Stimulated activated naive B cell treated with anti-CD40 and anti-IgM and Interleukin-4, amounts not matched to agents 10 μg/mL and 1 μg/mL and 100 μg/mL, for 72 hours (primary cell): ENCODE data around the gene STK40.

Experiments used
- ATAC-seq, 2 donors: fragments of 150-1000 bp; cut with Tn5 transposase; replicated peaks; 2 replicates each; pipeline ENCODE4 v1.10.0; 2021; ENCODE audit warnings: moderate library complexity in 1 of 2
- DNase-seq: peaks from one replicate; pipeline ENCODE4 v3.0.0; 2021
- H3K27ac Mint-ChIP-seq: one replicate; pipeline ENCODE4 v1.8.0; 2022; ENCODE audit warnings: mild to moderate bottlenecking, mixed read lengths
- H3K27me3 Mint-ChIP-seq, 2 donors: one replicate each; pipeline ENCODE4 v1.8.0; 2022; ENCODE audit warnings: mixed read lengths in 2 of 2
- H3K36me3 Mint-ChIP-seq, 2 donors: one replicate each; pipeline ENCODE4 v1.8.0; 2022; ENCODE audit warnings: mixed read lengths in 2 of 2, mild to moderate bottlenecking in 1 of 2
- H3K4me1 Mint-ChIP-seq, 2 donors: one replicate each; pipeline ENCODE4 v1.8.0; 2022; ENCODE audit warnings: mixed read lengths in 2 of 2, mild to moderate bottlenecking in 1 of 2
- H3K4me3 Mint-ChIP-seq, 2 donors: one replicate each; pipeline ENCODE4 v1.8.0; 2022; ENCODE audit warnings: mild to moderate bottlenecking in 2 of 2, mixed read lengths in 2 of 2, moderate library complexity in 1 of 2
- H3K9me3 Mint-ChIP-seq, 2 donors: one replicate each; pipeline ENCODE4 v1.8.0; 2022; ENCODE audit warnings: mixed read lengths in 2 of 2, mild to moderate bottlenecking in 1 of 2

Gene STK40

DNA sequence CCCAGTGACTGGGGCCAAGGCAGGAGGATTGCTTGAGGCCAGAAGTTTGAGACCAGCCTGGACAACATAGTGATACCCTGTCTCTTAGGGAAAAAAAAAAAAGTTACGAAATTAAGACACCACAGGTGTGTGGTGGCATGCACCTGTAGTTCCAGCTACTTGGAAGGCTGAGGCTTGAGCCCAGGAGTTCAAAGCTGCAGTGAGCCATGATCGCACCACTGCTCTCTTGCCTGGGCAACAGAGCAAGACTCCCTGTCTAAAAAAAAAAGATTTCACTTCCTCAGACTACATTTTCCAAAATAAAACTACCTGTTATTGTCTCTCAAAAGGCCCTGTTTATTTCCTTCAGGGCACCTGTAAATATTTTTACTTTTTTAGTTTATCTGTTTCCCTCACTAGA, 4.7 kb upstream of the STK40 start:
- DNase-seq, result no peak
- ATAC-seq, result no peak
- peaks cover 29 to 38% of the 10 kb centered on the region in 2 donors for H3K36me3 Mint-ChIP-seq
- peak overlapping the region; percentile 79 for H3K27ac Mint-ChIP-seq
- H3K4me1 Mint-ChIP-seq, result peaks cover 52 to 74% of the 10 kb centered on the region in 2 donors
- no peaks in the 10 kb centered on the region for H3K9me3 Mint-ChIP-seq
- peak overlapping the region; percentile 6 to 8 for H3K4me3 Mint-ChIP-seq
- no peaks in the 10 kb centered on the region for H3K27me3 Mint-ChIP-seq

DNA sequence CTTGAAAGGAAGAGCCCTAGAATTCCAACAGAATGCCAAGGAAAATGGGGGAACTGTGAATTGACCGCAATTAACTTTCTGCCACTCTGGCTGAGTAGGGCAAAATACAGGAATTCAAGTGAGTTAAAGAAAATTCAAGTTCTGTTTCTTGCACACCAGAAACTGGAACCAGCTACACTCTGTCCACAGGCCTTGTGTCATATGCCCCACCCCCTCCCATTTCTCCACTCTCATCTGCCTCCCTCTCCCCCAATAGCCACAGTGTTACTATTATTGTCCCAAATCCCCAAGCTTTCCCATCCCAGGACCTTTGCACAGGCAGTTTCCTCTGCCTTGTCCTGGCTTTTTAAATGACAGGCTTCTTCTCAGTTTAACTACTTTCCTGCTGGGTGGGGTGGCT, 4.3 kb upstream of the STK40 start:
- H3K27me3 Mint-ChIP-seq, result no peaks in the 10 kb centered on the region
- DNase-seq, result no peak
- H3K4me3 Mint-ChIP-seq, result peak overlapping the region; percentile 6 to 8
- no peaks in the 10 kb centered on the region for H3K9me3 Mint-ChIP-seq
- H3K27ac Mint-ChIP-seq, result peak overlapping the region; percentile 79
- H3K36me3 Mint-ChIP-seq, result peaks cover 29 to 38% of the 10 kb centered on the region in 2 donors
- peaks cover 52 to 72% of the 10 kb centered on the region in 2 donors for H3K4me1 Mint-ChIP-seq
- no peak for ATAC-seq

DNA sequence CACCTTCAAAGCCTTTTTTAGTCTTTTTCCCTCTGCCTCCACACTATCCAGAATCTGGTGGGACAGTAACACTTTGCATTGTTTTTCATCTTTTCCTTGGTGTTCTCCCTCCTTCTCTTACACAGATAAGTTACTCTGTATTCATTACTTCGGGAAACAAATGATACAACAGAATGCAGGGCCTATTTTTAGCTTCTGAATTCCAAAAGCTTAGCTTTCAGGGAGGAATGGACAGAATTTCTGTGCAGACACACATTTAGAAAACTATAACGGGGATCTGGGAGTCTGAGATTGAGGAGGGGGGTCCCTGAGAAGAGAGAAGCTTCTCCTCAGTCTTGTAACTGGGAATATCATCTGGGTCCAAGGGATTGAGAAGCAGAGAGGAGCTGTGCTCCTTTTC, 3.5 kb upstream of the STK40 start:
- DNase-seq (no peak), ATAC-seq (no peak)
- H3K27ac Mint-ChIP-seq, result peak overlapping the region; percentile 79
- H3K9me3 Mint-ChIP-seq, result no peaks in the 10 kb centered on the region
- H3K36me3 Mint-ChIP-seq, result peaks cover 24 to 36% of the 10 kb centered on the region in 2 donors
- peaks cover 56 to 73% of the 10 kb centered on the region in 2 donors for H3K4me1 Mint-ChIP-seq
- no peak overlapping the region for H3K4me3 Mint-ChIP-seq
- H3K27me3 Mint-ChIP-seq, result no peaks in the 10 kb centered on the region

DNA sequence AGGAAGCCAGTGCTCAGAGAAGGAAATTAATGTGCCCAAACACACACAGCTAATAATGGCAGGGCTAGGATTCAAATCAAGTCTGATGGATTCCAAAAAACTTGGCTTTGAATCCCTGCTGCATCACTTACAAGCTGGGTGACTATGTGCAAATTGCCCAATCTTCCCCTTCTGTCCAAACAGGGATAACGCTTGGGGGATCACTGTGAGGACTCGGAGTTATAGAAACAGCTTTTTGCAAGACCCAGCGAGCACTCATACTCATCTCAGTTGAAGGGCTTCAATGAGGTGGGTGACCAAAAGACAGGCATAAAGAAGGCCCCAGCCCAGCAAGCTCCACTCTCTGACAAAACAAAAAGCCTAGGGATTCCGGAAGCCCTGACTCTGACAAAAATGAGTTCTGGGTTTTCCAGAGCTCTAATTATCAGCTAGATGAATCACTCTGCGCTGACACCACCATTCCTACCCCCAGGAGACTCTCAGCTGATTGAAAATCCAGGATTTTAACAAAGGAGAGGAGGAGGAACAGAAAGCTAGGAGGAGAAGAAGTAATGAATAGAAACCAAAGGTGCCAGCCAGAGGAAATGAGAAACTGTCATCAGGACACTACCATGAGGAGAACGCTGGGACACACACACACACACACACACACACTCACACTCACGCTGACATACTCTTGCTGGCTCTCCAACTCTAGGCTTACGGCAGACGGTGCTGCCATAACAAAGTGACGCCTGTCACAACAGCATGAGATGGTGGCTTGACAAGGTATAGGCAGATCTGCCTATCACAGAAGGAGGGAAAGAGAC, 1.6 kb upstream of the STK40 start:
- DNase-seq, result no peak
- Mint-ChIP-seq H3K27ac (peak overlapping the region; percentile 99), H3K9me3 (no peaks in the 10 kb centered on the region), H3K36me3 (peaks cover 11 to 31% of the 10 kb centered on the region in 2 donors), H3K4me3 (peak overlapping the region; percentile 89 to 94), H3K4me1 (peaks cover 57 to 83% of the 10 kb centered on the region in 2 donors), H3K27me3 (no peaks in the 10 kb centered on the region)
- ATAC-seq, result no peak

DNA sequence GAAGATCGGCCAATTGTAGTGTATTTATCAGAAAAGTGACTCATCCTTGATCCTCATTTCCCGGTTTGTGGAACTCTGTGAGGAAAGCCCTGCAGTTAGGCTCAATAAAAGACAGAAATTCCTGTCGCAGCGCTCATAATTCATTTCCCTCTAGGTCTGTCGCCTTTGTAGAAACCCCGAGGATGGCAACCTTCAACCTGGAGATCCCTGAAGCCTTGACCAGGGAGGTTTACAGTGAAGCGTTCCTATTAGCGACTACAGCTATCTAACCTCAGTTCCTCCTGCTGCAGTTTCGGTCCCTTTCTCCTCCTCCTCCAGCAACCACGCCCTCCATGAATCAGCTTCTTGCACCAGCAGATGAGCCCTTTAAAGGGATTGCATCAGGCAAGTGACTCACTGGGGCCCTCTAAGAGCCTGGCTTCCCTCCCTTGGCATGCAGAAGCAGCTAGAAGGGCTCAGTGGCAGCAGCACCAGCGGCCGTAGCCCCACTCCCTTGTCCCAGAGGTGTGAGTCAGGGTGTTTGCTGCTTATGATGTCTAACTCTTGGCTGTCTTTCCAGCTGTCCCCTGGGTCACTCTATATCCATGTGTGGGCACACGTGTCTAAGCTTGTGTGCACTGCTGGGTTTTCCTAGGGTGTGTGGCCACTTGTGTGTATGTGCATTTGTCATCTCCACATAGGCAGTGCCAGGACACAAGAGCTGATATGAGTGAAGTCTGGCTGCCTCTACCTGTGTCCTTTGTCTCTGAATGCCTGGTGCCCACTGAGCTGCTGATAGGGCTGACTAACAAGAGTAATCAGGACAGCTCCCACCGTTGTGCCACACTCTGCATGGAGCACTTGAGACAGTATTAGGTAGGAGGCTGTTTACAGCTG, 779 bp upstream of the STK40 start:
- H3K9me3 Mint-ChIP-seq, result no peaks in the 10 kb centered on the region
- H3K27me3 Mint-ChIP-seq, result no peaks in the 10 kb centered on the region
- peak overlapping the region; percentile 99 for H3K27ac Mint-ChIP-seq
- H3K36me3 Mint-ChIP-seq, result peaks cover 12 to 31% of the 10 kb centered on the region in 2 donors
- peaks cover 56 to 83% of the 10 kb centered on the region in 2 donors for H3K4me1 Mint-ChIP-seq
- DNase-seq (peak; percentile 89), ATAC-seq (peak; percentile 76)
- peak overlapping the region; percentile 89 to 94 for H3K4me3 Mint-ChIP-seq

DNA sequence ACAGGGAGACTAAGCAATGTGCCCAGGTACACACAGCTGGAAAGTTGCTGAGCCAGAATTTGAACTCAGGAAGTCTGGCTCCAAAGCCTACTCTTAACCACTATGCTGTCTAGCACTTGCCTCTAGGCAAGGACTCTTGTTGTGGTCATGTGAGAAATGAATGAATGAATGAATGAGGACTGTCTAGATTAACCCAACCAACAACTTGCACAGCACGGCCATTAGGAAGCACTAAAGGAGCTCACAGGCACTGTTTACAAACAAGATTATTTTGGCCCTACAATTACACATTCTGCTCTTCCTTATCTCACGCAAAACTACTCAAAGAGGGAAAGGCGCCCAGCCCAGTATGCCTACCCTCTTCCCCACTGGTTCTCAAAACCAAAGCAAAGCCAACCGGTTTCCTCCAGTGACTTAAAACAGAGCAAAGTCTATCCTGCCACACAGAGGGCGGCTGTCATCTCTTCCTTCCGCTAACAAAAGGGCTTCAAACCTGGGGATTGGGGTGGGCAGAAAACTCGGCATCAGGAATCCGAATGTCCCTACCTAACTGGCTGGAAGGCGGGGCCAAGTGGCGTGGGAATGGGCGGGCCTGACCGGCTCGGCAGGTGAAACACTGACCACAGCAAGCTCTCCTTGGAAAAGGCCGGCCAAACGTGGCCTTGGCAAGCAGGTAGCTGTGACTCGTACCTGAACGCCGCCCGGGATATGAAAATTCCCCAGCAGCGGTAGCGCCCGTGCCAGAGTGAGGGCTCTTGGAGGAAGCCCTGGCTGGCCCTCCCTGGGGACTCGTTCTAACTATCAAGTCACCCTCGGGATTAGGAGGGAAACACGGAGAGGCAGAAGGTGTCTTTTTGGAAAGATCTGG, 948 bp downstream of the STK40 start:
- Mint-ChIP-seq H3K27ac (peak overlapping the region; percentile 95), H3K27me3 (no peaks in the 10 kb centered on the region), H3K4me3 (peak overlapping the region; percentile 89 to 94), H3K9me3 (no peaks in the 10 kb centered on the region), H3K36me3 (peaks cover 7 to 20% of the 10 kb centered on the region in 2 donors), H3K4me1 (peaks cover 55 to 83% of the 10 kb centered on the region in 2 donors)
- ATAC-seq, result no peak
- no peak for DNase-seq

DNA sequence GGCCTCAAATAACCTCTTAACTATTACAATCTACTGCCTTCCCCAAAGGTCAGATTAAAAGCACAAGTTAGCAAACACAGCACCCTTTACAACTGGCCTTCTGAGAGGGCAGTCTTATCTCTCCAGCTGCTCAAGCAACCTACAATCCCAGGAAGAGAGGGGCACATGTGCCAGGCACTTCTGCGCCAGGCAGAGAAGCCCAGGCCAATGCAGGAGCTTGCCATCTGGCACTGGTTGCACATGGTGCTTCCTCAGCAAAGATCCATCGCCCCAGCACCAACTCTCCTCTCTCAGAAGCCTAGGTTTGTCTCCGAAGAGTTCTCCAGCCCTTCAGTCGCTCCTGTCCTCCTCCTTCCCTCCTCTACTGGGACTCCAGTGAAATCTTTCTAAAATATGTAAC, 2.5 kb downstream of the STK40 start:
- Mint-ChIP-seq H3K27me3 (no peaks in the 10 kb centered on the region), H3K27ac (peak overlapping the region; percentile 63), H3K36me3 (peaks cover 3 to 21% of the 10 kb centered on the region in 2 donors), H3K9me3 (no peaks in the 10 kb centered on the region), H3K4me1 (peaks cover 53 to 87% of the 10 kb centered on the region in 2 donors), H3K4me3 (no peak overlapping the region)
- ATAC-seq (no peak), DNase-seq (no peak)

DNA sequence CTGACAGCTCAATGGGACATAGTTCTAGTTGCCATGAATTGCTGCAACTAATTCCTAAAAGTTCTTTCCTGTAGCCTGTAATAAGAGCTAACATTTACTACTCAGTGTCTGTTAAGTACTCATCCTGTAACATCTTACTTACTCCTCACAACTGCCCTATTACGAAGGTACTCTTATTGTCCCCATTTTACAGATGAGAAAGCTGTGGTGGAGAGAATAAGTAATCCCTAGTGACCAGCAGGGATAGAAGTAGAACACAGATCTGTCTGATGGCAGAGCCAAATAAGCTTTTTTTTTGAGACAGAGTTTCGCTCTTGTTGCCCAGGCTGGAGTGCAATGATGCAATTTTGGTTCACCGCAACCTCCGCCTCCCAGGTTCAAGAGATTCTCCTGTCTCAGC, 3.1 kb downstream of the STK40 start:
- H3K4me1 Mint-ChIP-seq, result peaks cover 52 to 88% of the 10 kb centered on the region in 2 donors
- H3K4me3 Mint-ChIP-seq, result no peak overlapping the region
- peaks cover 3 to 21% of the 10 kb centered on the region in 2 donors for H3K36me3 Mint-ChIP-seq
- no peaks in the 10 kb centered on the region for H3K27me3 Mint-ChIP-seq
- DNase-seq, result no peak
- peak overlapping the region; percentile 42 for H3K27ac Mint-ChIP-seq
- H3K9me3 Mint-ChIP-seq, result no peaks in the 10 kb centered on the region
- no peak for ATAC-seq

DNA sequence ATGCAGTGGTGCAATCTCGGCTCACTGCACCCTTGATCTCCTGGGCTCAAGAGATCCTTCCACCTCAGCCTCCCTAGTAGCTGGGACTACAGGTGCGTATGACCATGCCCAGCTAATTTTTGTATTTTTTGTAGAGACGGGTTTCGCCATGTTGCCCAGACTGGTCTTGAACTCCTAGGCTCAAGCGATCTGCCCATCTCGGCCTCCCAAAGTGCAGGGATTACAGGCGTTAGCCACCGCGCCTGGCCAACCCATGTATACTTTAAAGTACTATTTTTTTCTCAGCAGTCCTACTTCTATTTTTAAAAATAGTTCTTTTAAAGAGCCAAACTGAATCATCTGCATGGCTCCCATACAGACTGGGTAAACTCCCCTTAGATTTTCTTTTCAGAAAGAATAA, 3.5 kb downstream of the STK40 start:
- Mint-ChIP-seq H3K4me1 (peaks cover 50 to 87% of the 10 kb centered on the region in 2 donors), H3K27ac (peak overlapping the region; percentile 63), H3K4me3 (no peak overlapping the region), H3K9me3 (no peaks in the 10 kb centered on the region), H3K27me3 (no peaks in the 10 kb centered on the region), H3K36me3 (peaks cover 3 to 21% of the 10 kb centered on the region in 2 donors)
- no peak for DNase-seq
- no peak for ATAC-seq

DNA sequence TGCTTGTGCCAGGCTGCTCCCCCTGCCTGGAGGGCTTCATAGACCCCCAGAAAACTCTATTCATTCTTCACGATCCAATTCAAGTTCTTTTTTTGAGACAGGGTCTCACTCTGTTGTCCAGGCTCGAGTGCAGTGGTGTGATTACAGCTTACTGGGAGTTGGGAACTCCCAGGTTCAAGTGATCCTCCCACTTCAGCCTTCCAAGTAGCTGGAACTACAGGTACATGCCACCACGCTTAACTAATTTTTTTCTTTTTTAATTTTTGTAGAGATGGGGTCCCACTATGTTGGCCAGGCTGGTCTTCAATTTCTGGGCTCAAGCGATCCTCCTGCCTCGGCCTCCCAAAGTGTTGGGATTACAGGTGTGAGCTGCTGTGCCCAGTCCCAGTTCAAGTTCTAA, 4.3 kb downstream of the STK40 start:
- Mint-ChIP-seq H3K4me1 (peaks cover 45 to 78% of the 10 kb centered on the region in 2 donors), H3K27me3 (no peaks in the 10 kb centered on the region), H3K4me3 (no peak overlapping the region), H3K9me3 (no peaks in the 10 kb centered on the region), H3K27ac (peak overlapping the region; percentile 63), H3K36me3 (peaks cover 3 to 21% of the 10 kb centered on the region in 2 donors)
- no peak for ATAC-seq
- no peak for DNase-seq

DNA sequence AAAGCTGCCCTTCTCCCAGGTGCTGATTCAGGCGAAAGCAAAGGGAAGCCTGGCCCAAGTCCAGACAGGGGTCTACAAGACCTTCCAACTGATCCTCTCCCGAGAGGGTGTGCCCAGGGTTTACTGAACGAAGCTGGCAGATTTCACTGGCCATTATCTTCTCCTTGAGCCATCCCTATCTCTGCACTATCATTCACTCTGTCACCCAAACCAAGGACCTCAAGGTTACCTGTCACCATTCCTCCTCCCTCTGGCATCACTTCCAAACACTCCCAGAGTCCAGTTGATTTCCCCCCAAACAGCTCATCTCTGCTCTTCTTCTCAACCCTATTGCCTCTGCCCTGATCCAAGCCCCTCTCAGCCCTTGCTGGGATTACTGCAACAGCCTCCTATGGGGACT, 4.9 kb downstream of the STK40 start:
- DNase-seq (no peak), ATAC-seq (no peak)
- Mint-ChIP-seq H3K27ac (peak overlapping the region; percentile 63), H3K4me3 (no peak overlapping the region), H3K4me1 (peaks cover 50 to 74% of the 10 kb centered on the region in 2 donors), H3K36me3 (peaks cover 7 to 25% of the 10 kb centered on the region in 2 donors), H3K27me3 (no peaks in the 10 kb centered on the region), H3K9me3 (no peaks in the 10 kb centered on the region)

DNA sequence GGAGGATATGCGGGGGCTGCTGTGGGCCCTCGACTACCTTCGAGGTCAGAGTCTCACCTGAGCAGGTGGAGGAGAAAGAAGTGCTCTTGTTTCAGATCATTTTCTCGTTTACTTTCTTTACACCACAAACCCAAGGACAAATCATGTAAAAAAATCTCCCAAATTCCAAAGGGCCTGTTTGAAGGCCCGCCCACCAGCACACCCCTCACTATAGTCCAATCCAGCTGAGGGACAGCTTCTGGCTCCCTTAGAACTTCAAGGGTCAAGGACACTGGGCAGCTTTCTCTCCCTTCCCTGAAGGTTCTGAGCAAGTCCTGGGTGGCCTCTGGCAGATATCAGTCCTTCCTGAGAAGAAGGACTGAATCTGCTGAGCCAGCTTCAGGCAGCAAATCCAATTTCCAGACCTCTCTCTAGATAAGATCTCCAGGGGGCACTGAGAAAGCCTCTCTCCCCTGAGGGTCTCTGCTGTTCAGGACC, 5.5 kb downstream of the STK40 start:
- Mint-ChIP-seq H3K4me1 (peaks cover 50 to 74% of the 10 kb centered on the region in 2 donors), H3K4me3 (no peak overlapping the region), H3K36me3 (peaks cover 7 to 25% of the 10 kb centered on the region in 2 donors), H3K27me3 (no peaks in the 10 kb centered on the region), H3K27ac (peak overlapping the region; percentile 63), H3K9me3 (no peaks in the 10 kb centered on the region)
- ATAC-seq (no peak), DNase-seq (no peak)

DNA sequence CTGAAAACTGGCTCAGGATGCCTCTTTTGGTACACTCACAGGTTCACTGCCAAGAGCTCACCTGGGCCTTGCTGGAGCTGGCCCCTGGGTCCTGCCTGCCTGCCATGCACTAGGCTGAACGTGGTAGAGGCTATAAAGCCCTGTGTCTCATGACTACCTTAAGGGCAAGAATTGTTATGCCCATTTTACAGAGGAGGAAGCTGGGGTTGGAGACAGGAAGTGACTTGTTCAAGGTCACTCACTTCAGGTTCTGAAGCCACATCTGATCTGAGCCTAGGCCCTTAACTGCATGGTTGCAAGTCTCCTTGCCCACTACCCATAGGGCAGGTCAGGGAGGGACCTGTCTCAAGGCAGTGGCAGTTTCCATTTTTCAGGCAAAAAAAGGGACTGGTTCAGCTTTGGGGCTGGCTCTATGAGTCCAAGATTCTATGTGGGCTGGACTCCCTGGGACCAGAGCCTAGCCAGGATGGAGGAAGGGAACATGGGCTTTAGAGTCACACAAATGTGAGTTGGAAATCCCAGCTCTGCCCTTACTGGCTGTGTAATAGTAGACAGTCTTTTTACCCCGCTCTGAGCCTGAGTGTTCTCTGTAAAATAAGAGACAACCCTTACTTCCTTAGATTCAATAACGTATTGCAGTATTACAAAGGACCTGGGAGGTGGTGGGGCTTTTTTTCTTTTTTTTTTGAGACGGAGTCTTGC, 7.8 kb downstream of the STK40 start:
- Mint-ChIP-seq H3K9me3 (no peaks in the 10 kb centered on the region), H3K27me3 (no peaks in the 10 kb centered on the region), H3K4me3 (no peak overlapping the region), H3K36me3 (peaks cover 7 to 27% of the 10 kb centered on the region in 2 donors), H3K27ac (peak overlapping the region; percentile 74), H3K4me1 (peaks cover 55 to 75% of the 10 kb centered on the region in 2 donors)
- DNase-seq (no peak), ATAC-seq (no peak)
